Measurements from ENCODE around the gene ZNF280C.
"Not testable (repeated sequence)": the region's sequence is repeated elsewhere in the genome, so short reads cannot be mapped to it uniquely, and the experiment has no call there.

The ZNF280C gene

GRCh38 chrX:130262231-130262630 is 6.5 kb downstream of the ZNF280C start:
- DNase-seq (ENCODE audit: low read depth in 2 of 2) = no peak

- DNase-seq (ENCODE audit: low read depth in 2 of 2) = no peak
These were observed 7.3 kb downstream of the ZNF280C start for GRCh38 chrX:130261296-130261893.

- no peak for DNase-seq (ENCODE audit: low read depth in 2 of 2)
These were observed 8.4 kb downstream of the ZNF280C start for GRCh38 chrX:130260316-130260715.

GRCh38 chrX:130253916-130254315 is 14.8 kb downstream of the ZNF280C start:
- DNase-seq (ENCODE audit: low read depth in 2 of 2) = no peak

GRCh38 chrX:130251671-130252070 is 17.0 kb downstream of the ZNF280C start:
- no peak for DNase-seq (ENCODE audit: low read depth in 2 of 2)

DNA sequence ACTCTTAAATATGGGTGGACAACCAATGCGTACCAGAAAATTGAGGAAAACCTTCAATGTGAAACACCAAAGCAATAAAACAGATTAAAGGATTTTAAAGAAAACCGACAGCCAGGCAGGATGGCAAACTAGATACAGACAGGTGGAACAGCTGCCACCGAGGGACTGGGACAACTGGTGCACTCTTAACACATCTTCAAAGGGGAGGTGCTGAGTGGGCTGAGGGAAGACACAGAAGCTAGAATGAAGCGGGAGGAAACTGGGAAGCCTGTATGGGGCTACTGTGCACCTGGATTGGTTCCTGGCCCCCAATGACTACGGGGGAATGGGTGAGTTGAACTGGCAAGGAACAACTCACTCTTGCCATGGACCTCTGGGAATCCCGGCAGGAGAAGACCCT is 20.7 kb downstream of the ZNF280C start:
- no peak for DNase-seq (ENCODE audit: low read depth in 2 of 2)

- DNase-seq (ENCODE audit: low read depth in 2 of 2) = no peak
These were observed 22.6 kb downstream of the ZNF280C start for GRCh38 chrX:130246084-130246483.

DNA sequence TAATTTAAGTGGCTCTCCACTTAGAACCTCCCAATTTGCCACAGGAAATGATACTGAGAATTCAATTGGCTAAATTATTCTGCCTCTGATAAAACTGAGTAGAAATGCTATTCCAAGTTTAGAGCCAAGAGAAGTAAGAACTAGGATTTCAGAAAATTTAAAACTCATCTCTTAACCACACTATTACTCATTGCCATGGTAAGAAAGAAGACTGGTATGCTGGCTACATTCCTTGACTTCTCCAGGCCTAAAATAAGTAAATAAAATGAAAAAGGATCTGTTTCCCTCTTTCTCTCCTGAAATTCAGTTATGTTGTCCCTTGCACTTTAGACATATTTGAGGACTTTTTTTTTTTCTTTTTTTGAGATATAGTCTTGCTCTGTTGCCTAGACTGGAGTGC is 23.3 kb downstream of the ZNF280C start:
- no peak for DNase-seq (ENCODE audit: low read depth in 2 of 2)

- DNase-seq (ENCODE audit: low read depth in 2 of 2) = not testable (repeated sequence)
These were observed 37.5 kb downstream of the ZNF280C start for GRCh38 chrX:130231184-130231583.

GRCh38 chrX:130228871-130229270 is 39.8 kb downstream of the ZNF280C start:
- no peak for DNase-seq (ENCODE audit: low read depth in 2 of 2)

GRCh38 chrX:130224810-130225209 is 43.9 kb downstream of the ZNF280C start:
- DNase-seq (ENCODE audit: low read depth in 2 of 2) = no peak

DNA sequence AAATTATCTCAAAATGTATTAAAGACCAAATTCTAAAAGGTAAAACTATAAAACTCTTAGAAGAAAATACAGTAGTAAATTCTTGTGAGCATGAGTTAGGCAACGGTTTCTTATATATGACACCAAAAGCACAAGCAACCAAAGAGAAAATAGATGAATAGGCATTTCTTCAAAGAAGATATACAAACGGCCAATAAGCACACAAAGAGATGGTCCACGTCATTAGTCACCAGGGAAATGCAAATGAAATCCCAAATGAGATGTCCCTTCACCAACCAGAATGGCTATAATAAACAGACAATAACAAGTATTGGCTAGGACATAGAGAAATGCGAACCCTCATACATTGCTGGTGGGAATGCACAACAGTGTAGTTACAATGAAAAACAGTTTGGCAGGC is 52.4 kb downstream of the ZNF280C start:
- no peak for DNase-seq (ENCODE audit: low read depth in 2 of 2)

DNA sequence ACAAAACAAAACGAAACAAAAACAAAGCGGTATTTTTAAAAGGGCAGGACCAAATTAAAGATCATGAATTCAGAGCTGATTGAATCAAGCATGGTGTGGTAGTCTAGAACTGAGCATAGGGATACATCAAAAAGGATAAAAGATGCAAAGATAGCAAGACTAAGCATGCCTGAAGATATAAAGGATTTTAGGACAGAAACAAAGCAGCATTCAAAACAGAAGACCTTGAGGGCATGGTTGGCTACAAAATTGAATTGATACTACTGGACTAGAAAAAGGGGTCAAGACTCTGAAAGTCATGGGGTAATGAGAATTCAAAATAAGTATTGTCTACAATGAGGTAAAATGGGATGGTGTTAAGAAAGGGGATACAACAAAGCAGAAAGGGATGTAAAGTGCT is 55.3 kb downstream of the ZNF280C start:
- no peak for DNase-seq (ENCODE audit: low read depth in 2 of 2)

DNA sequence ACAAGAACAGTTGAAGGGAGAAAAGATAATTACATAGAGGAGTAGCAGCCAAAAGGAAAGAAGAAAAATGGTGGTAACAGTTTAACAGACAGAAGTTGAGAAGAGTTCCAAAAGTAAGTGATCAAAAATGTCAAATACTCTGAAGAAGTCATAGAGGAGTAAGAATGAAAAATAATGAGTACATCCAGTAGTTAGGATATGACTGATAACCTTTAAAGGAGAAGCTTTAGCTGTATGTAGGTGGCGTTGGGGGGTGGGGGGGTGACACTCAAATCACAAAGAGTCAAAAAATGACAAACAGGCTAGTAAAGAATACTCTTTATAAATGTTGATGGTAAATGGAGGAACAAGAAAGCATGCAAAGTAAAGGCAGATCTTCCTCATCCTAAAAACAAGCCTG is 56.3 kb downstream of the ZNF280C start:
- no peak for DNase-seq (ENCODE audit: low read depth in 2 of 2)

DNA sequence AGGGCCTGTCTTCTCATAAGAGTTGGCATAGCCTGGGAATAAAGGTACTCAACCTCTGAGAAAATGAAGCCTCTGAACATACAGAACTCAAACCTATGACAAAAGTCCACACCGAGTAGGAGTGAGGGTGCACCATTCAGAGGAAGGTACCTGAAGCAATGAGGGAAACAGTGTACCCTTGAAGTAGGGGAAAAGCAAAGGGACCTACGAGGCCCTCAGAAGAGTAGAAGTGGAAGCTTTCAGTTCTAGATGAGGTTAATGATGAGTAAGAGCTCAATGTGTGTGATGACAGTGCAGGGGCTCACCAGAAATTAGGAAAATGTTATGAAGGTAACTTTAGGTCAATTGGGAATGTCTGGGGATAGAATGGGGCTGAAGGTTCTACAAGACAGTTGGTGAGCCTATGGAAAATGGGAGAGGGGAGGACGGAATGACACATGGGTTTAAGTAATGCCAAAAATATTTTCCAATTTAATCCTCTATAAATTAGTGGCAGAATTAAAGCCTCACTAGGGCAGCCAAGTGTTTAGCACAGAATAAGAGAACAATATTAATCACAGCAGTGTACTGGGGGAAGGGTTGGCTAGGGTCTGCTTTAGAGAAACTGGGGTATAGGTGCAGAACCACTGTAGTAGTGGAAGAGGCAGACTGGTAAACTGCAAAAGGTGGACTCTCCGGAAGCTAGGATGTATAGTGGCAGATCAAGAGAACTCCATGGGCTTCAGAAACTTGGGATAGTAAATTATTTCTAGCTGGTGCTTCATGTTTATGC is 57.1 kb downstream of the ZNF280C start:
- no peak for DNase-seq (ENCODE audit: low read depth in 2 of 2)

DNA sequence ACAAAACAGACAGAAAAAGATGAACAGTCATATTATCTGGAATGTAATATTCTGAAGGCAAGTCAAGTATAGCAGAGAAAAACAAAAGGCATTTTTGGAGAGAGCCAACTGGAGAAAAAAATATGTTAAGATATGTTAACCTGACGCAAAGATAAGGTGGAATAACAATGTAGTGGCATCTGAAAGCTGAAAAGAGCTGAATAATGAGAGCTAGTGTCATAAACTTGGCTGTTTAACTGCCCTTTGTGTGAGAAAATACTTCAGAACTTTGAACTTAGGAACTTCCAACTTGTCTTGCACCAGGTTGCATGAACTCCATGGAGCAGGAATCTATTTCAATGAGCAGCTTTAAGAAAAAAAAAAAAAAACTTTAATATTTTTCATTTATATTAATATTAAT is 64.1 kb downstream of the ZNF280C start:
- no peak for DNase-seq (ENCODE audit: low read depth in 2 of 2)

DNA sequence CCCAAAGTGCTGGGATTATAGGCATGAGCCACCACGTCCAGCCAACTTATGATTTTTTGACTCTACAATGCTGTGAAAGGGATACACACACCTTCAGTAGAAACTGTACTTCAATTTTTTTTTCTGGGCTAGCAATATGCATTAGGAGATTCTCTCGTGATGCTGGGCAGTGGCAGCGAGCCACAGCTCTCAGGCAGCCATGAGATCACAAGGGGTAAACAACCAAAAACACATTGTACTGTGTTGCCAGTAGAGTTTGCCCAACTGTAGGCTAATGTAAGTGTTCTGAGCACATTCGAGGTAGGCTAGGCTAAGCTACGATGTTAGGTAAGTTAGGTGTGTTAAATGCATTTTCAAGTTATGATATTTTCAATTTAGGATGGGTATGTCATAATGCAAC is 71.2 kb downstream of the ZNF280C start:
- DNase-seq (ENCODE audit: low read depth in 2 of 2) = no peak

DNA sequence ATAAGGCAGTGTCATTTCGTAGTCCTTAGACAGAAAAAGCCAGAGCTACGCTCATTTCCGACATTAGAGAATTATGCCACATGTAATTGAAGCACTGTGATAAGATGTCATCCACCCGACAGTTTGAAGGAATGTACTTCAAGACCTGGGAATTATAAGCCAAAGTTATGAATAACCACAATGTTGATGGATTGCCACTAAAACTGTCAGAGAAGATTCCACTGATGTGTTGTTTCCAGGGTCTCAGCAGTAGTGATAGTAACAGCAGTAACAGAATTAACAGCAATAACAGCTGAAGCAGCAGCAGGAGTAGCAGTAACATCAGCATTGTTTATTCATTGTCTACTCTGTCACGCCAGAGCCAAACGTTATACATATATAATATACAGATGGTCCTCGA is 72.2 kb downstream of the ZNF280C start:
- no peak for DNase-seq (ENCODE audit: low read depth in 2 of 2)

DNA sequence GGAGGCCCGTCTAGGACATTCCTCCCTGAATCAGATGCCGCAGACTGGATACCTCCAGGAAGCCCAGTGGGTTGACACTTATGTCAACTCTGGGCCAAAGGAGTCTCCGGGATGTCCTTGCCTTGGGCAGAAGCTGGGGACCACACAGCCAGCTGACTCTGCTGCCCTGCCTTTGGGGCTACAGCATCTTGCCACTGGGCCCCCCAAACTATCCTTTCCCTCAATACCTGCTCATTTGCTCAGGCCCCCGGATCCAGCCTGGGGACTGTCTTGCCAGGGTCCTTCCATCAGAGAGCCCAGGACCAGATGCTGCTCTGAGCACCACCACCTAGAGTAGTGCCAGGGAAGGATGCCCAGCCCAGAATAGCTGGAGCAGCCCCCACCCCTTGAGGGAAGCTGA is 77.9 kb downstream of the ZNF280C start:
- no peak for DNase-seq (ENCODE audit: low read depth in 2 of 2)

- no peak for DNase-seq (ENCODE audit: low read depth in 2 of 2)
These were observed 82.0 kb downstream of the ZNF280C start for GRCh38 chrX:130186651-130187050.

DNA sequence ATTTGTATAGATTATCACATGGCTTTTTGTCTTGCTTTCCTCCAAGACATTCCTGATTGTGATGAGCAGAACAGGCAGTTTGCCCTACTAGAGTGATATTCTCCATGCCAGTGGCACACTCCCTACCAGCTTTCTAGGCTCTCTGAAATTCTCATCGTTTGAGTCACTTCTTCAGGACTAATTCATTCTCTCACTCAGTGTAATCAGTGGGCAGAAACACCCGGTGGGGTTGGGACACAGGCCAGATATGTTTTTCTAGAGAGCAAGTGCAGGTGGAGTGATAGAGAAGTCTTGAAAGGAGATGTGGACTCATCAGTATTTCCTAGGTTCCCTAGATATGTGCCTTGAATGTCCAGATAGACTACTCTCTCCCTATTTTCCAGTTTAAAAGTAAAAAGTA is 83.8 kb downstream of the ZNF280C start:
- no peak for DNase-seq (ENCODE audit: low read depth in 2 of 2)

DNA sequence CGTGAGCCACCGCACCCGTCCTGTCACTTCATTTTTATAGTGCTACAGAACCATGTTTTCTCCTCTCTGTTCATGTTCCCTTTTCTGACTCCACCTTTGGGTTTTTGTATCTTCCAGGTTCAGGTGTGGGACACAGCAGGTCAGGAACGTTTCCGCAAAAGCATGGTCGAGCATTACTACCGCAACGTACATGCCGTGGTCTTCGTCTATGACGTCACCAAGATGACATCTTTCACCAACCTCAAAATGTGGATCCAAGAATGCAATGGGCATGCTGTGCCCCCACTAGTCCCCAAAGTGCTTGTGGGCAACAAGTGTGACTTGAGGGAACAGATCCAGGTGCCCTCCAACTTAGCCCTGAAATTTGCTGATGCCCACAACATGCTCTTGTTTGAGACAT is 84.5 kb downstream of the ZNF280C start:
- DNase-seq (ENCODE audit: low read depth in 2 of 2) = no peak

GRCh38 chrX:130179579-130180215 is 89.0 kb downstream of the ZNF280C start:
- no peak for DNase-seq (ENCODE audit: low read depth in 2 of 2)

All from stimulated activated CD8-positive, alpha-beta memory T cell treated with anti-CD3 and anti-CD28 coated beads, Interleukin-15, amount 100 ng/mL, for 4 hours (primary cell).